Thyroid gland (tissue), 4 donors: ENCODE data around the gene CDH23. TPM values are rescaled to one million over a fixed set of nuclear protein-coding genes. Genes with fewer than 3 reads are reported as not detected.

Source experiments
- DNase-seq, 2 donors: peaks; one replicate each; pipeline ENCODE4 v3.0.0-alpha.2; 2019
- H3K27ac ChIP-seq, 3 donors: fragments of 200-600 bp; sonication (generic); 1 replicate in 2 of 3; 2 replicates in 1 of 3; pipeline ENCODE4 v1.5.1; 2016 to 2019; ENCODE audit warnings: mild to moderate bottlenecking in 1 of 3, moderate library complexity in 1 of 3
- H3K27me3 ChIP-seq: fragments of 200-600 bp; sonication (generic); one replicate; pipeline ENCODE4 v1.5.1; 2019
- H3K36me3 ChIP-seq, 2 donors: fragments of 200-600 bp; sonication (generic); one replicate each; pipeline ENCODE4 v1.5.1; 2016 to 2019
- H3K4me1 ChIP-seq, 2 donors: fragments of 200-600 bp; sonication (generic); one replicate each; pipeline ENCODE4 v1.5.1; 2017 to 2019
- H3K4me3 ChIP-seq, 3 donors: fragments of 200-600 bp; sonication (generic); replicated peaks in 1 of 3; 1 replicate in 2 of 3; 2 replicates in 1 of 3; pipeline ENCODE4 v1.5.1; 2016; ENCODE audit warnings: mild to moderate bottlenecking in 1 of 3
- H3K9me3 ChIP-seq: fragments of 200-600 bp; sonication (generic); one replicate; pipeline ENCODE4 v1.5.1; 2017
- POLR2A ChIP-seq, 2 donors: fragments of 450-650 bp; IDR thresholded peaks; one replicate each; pipeline ENCODE4 v1.6.1; 2017; ENCODE audit warnings: antibody characterized with exemption in 2 of 2, mild to moderate bottlenecking in 2 of 2, moderate library complexity in 1 of 2
- WGBS, 2 donors: methylation state at CpG; one replicate each; pipeline ENCODE4 v1.1.5; 2017; 5-methylcytosine and 5-hydroxymethylcytosine counted together
- intact Hi-C: fragments of 100-400 bp; cut with DNase I; formaldehyde crosslinking; loops from one replicate; pipeline ENCODE4 v1.15.1; 2023
- total RNA-seq, 4 donors: library from RNA; depleted of rRNA; stranded (reverse); fragments of >200 nt; gene quantifications; one replicate each; pipeline ENCODE4 v1.2.3, GENCODE V29; 2016
- TF ChIP-seq, protein P1 (sequence below), 6 experiments: fragments of 200-600 bp in 3 of 6; fragments of 450-650 bp in 3 of 6; sonication (generic) in 3 of 6; IDR thresholded peaks; one replicate each; pipeline ENCODE4 v1.5.1; 2016 to 2019; ENCODE audit warnings: antibody characterized with exemption in 6 of 6, mild to moderate bottlenecking in 2 of 6, inconsistent platforms in 1 of 6, moderate library complexity in 1 of 6

The CDH23 gene
- total RNA-seq, 4 donors from 2014 or later = 3.0 to 4.2 (median 3.9) TPM

DNA sequence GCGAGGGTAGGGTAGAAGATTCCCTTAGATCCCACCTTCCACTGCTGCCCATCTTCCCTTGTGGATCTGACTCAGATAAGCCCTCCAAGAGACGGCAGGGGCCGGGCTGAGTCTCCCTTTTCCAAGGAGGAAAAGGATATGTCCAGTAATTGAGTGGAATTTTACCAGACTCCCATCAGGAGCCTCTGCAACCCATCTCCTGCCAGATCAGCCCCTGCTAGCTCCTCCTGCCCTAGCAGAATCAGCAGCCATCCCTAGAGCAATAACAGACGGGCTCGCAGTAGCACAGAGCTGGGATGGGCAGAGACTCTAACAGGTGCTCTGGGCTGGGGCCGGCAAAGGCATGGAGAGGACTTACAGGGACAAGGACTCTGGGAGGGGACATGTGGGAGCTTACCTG is 249.3 kb downstream of the CDH23 start:
- 93 to 97% methylated on average over 6 of the region's 6 CpGs for WGBS, 2 donors

DNA sequence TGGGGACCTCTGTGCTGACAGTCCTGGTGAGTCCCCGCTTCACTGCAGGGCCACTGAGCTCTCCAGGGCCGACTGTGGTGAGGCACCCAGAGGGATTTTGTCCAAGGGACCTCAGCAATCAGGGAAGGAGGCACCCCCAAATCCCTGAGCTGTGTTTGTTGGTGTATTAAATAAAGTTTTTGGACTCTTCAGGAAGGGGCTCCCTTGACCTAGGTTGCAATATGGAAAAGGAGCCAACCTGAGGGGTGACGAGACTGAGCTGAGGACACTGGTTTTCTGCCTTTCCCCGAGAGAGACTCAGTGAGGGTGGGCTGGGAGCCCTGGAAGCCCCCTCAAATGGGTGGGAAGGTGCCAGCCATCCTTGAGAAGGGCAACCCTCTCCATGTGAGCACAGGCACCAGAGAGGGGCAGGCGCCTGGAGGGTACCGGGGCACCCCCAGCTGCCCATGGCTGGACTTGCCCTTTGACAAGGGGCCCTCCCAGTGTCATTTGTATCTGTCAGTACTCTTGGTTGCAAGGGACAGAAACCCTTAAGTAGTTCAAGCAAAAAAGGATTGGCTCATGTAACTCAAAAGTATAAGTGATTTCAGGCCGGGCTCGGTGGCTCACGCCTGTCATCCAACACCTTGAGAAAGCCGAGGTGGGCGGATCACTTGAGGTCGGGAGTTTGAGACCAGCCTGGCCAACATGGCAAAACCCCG is 250.0 kb downstream of the CDH23 start:
- Histone ChIP-seq H3K4me1 (peaks cover 0 to 6% of the 10 kb centered on the region in 2 donors), H3K36me3 (no peaks in the 10 kb centered on the region), H3K27me3 (no peaks in the 10 kb centered on the region), H3K27ac (no peak overlapping the region), H3K4me3 (no peak overlapping the region), H3K9me3 (no peaks in the 10 kb centered on the region)
- DNase-seq = no peak
- intact Hi-C loops = no loop called here
- TF ChIP-seq POLR2A (IDR thresholded peaks at IDR 0.05) = no peak
- TF ChIP-seq, protein P1, sequence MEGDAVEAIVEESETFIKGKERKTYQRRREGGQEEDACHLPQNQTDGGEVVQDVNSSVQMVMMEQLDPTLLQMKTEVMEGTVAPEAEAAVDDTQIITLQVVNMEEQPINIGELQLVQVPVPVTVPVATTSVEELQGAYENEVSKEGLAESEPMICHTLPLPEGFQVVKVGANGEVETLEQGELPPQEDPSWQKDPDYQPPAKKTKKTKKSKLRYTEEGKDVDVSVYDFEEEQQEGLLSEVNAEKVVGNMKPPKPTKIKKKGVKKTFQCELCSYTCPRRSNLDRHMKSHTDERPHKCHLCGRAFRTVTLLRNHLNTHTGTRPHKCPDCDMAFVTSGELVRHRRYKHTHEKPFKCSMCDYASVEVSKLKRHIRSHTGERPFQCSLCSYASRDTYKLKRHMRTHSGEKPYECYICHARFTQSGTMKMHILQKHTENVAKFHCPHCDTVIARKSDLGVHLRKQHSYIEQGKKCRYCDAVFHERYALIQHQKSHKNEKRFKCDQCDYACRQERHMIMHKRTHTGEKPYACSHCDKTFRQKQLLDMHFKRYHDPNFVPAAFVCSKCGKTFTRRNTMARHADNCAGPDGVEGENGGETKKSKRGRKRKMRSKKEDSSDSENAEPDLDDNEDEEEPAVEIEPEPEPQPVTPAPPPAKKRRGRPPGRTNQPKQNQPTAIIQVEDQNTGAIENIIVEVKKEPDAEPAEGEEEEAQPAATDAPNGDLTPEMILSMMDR (IDR thresholded peaks at IDR 0.05) = no peak
- 77 to 81% methylated on average over 12 to 13 of the region's 13 CpGs for WGBS, 2 donors

More for the DNA sequence above, 249.3 kb downstream of the CDH23 start:
- H3K27me3 ChIP-seq = no peaks in the 10 kb centered on the region
- H3K4me1 ChIP-seq = peaks cover 0 to 6% of the 10 kb centered on the region in 2 donors
- intact Hi-C loops = no loop called here
- no peak overlapping the region for H3K4me3 ChIP-seq
- TF ChIP-seq POLR2A (IDR thresholded peaks at IDR 0.05) = no peak
- TF ChIP-seq, protein P1 (IDR thresholded peaks at IDR 0.05) = no peak
- DNase-seq = no peak
- H3K9me3 ChIP-seq = no peaks in the 10 kb centered on the region
- no peaks in the 10 kb centered on the region for H3K36me3 ChIP-seq
- H3K27ac ChIP-seq = no peak overlapping the region

DNA sequence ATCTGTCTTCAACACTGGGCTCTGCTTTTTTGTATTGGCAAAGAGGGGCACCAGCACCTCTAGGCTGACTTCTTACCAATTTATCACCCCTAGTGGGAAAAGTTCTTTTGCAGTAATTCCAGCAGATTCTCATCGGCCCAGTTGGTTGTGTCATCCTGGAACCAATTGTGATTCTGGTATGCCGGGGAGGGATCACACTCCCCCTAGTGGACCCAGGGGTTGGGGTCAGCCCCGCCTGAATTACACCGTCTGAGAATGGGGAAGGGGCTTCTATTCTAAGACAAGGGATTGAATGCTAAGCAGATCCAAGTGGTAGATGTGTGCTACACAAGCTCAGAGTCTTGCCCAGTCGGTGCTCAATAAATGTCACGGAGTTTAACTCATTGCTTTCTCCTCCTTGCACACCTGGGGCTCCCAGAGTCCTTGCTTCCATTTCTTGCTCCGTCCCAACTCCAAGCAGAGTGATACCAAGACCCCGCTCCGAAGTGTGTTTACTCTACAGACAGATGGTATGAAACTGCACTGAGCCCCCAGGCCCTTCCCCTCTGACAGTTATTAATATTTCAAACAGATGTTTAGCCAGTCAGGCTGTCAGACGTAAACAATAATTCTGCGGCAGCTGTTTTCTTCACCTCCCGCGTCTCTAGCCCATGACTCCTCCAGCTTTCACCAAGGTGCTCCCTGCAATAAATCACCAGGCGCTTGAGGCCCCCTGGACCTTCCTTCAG is 251.0 kb downstream of the CDH23 start:
- intact Hi-C loops = no loop called here
- H3K36me3 ChIP-seq = no peaks in the 10 kb centered on the region
- no peaks in the 10 kb centered on the region for H3K27me3 ChIP-seq
- 66 to 71% methylated on average over 14 of the region's 14 CpGs for WGBS, 2 donors
- TF ChIP-seq POLR2A (IDR thresholded peaks at IDR 0.05) = no peak
- TF ChIP-seq, protein P1 (IDR thresholded peaks at IDR 0.05) = peak in 4 of 6 experiments; percentile 9 to 31 (median 20)
- no peaks in the 10 kb centered on the region for H3K9me3 ChIP-seq
- no peak for DNase-seq
- H3K27ac ChIP-seq = no peak overlapping the region
- H3K4me3 ChIP-seq = no peak overlapping the region
- peaks cover 0 to 6% of the 10 kb centered on the region in 2 donors for H3K4me1 ChIP-seq

DNA sequence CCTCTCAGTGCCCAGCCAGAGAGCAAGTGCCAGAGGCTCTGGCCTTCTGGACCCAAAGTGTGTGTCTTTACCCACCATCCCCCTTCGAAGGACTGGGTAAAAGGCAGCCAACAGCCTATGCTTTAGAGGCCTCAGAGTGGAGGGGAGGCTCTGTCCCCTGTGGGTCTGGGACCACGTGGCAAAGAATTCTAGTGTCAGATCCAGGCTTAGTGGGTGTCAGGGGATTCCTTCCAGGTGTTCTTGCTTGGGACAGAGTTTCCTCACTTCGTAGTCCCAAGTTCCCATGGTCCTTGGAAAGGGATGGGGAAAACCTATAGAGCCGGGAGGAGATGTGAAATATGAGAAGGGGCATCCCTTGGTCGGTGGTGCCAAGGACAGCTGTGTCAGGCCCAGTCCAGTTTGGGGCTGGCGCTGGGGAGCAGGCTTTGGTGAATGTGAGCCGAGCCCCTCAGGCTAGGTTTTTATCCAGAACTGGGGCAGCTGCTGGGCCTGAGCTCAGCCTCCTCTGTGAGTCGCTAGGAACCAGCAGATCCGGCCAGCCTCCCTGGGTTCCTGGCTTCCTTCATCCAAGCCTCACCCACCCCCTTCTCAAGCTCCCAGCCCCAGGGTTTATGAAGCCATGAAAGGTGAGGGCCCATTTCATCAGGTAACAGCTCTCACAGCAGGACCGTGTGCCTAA is 251.7 kb downstream of the CDH23 start:
- no peaks in the 10 kb centered on the region for H3K36me3 ChIP-seq
- peaks cover 0 to 6% of the 10 kb centered on the region in 2 donors for H3K4me1 ChIP-seq
- H3K27ac ChIP-seq = no peak overlapping the region
- H3K4me3 ChIP-seq = no peak overlapping the region
- WGBS, 2 donors = 75 to 76% methylated on average over 10 of the region's 10 CpGs
- intact Hi-C loops = no loop called here
- H3K9me3 ChIP-seq = no peaks in the 10 kb centered on the region
- no peaks in the 10 kb centered on the region for H3K27me3 ChIP-seq
- TF ChIP-seq, protein P1 (IDR thresholded peaks at IDR 0.05) = no peak
- no peak for TF ChIP-seq POLR2A (IDR thresholded peaks at IDR 0.05)
- DNase-seq = no peak
